HG03558 (cell line): ENCODE data around the gene STAU1.
"Not testable (repeated sequence)": the region's sequence is repeated elsewhere in the genome, so short reads cannot be mapped to it uniquely, and the experiment has no call there.

Experiments used
- ATAC-seq: cut with Tn5 transposase; IDR thresholded peaks from one replicate; pipeline ENCODE4 v1.9.1; 2021; ENCODE audit warnings: moderate number of reproducible peaks; ENCODE audit not compliant: unreplicated experiment; ENCODE audit errors: extremely low read depth

The STAU1 gene, protein sequence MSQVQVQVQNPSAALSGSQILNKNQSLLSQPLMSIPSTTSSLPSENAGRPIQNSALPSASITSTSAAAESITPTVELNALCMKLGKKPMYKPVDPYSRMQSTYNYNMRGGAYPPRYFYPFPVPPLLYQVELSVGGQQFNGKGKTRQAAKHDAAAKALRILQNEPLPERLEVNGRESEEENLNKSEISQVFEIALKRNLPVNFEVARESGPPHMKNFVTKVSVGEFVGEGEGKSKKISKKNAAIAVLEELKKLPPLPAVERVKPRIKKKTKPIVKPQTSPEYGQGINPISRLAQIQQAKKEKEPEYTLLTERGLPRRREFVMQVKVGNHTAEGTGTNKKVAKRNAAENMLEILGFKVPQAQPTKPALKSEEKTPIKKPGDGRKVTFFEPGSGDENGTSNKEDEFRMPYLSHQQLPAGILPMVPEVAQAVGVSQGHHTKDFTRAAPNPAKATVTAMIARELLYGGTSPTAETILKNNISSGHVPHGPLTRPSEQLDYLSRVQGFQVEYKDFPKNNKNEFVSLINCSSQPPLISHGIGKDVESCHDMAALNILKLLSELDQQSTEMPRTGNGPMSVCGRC

DNA sequence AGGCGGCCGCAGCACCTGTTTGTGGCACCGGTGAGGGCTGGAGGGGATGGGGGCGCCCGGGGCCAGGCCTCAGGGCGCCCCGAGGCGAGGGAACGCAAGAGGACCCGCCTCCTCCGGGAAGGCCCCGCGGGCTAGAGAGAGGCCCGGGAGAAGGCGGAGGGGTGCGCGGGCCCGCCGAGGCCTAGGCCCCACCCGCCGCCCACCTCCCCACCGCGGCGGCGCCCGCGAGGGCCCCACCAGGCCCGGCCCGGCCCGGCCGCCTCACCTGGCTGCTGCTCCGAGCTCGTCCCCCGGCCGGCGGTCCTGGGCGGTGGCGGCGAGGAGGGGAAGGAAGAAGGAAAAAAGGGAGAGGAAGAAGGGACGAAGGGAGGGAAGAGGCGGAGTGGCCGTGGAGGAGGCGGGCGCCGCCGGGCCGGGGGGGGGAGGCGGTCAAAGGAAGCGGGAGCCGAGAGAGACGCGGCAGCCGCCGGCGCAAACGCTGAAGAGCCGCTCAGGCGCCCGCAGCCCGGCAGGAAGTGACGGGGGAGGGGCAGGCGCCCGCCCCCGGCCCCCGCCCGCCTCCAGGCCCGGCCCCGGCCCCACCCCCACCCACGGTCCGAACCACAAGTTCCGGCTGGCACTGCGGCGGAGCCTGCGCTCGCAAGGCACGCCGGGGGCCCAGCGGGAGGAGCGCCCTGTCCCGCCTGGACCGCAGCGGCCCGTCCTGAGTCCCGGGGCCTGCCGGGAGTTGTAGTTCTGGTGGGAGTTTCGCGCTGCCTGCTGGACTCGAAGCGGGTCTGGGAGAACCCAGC is at the start of gene STAU1:
STAU1 (minus strand) TSS at position 484 of the 791 bp plus-strand sequence. CDS start 22,133 bp downstream, outside the sequence.
- peak; percentile 53 for ATAC-seq

DNA sequence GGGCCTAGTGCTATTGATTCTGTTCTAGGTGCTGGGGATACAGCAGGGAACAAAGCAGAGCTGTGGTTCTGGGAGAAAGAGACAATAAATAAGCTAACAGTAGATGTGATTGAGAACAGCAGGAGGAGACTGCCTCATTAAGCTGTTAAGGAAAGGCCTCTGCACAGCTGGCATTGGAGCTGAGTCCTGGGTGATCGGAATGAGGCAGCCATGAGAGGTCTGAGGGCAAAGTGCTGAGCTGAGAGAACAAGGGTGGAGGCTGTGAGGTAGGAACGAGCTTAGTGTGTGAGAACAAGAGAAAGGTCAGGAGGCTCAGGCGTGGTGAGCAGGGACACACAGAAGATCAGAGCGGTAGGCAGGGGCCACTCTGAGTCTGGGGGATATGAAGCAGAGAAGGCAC is 49.4 kb upstream of the STAU1 start:
- no peak for ATAC-seq

DNA sequence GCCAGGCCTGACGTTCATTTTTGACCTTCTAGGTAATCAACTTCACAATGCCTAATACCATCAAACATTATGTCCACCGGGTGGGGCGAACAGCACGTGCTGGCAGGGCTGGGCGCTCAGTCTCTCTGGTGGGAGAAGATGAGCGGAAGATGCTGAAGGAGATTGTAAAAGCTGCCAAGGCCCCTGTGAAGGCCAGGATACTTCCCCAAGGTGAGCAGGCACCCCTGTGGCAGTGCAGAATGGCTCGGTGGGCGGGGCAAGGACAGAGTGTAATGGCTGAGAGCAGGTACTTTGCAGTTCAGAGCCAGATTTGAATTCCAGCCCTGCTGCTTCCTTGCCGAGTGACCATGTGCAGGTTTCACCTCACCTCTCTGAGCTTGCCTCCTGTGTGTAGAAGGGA is 48.2 kb upstream of the STAU1 start:
- ATAC-seq: no peak

DNA sequence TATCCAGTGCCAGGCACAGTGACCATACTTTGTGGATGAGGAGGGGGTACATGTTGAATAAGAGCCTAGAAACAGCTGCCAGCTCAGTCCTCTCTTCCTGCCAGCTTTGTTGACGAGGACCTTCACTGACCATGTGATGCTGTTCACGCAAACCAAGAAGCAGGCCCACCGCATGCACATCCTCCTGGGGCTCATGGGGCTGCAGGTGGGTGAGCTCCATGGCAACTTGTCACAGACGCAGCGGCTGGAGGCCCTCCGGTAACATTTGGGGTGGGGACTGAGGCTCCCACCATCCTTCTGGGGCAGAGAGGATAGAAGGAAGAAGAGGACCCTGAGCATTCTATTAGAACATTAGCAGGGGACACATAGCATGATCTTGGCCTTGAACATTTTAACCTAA is 46.7 kb upstream of the STAU1 start:
- no peak for ATAC-seq

DNA sequence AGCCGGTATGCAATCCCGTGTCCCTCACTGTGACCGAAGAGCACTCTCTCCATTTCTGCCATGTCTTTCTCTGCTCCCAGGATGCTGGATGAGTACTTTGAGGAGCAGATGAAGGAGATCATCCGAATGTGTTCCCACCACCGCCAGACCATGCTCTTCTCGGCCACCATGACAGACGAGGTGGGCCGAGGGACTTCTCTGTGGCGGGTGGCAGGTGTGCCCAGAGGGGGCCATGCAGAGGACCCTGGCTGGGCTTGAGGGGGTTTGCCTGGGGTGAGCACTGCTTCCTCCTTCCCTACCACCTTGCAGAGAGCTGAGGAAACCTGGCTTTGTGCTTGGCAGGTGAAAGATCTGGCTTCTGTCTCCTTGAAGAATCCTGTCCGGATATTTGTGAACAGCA is 45.1 kb upstream of the STAU1 start:
- ATAC-seq: no peak

DNA sequence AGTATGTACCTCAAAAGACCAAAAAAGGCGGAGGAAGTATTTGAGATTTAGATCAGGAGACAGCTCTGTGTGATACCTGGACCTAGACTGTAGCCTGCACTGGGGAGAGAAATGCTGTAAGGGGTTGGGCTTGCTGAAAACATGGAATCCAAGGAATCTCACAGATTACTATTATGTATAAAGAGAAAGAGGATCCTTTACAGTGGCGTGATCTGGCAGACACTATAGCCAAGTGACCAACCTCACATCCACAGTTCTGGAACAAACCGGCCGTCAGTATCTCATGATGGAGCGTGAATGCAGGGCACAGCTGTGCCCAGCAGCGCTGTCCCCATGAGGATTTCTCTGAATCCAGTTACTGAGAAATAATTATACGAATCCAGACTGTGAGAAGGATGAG is 43.3 kb upstream of the STAU1 start:
- ATAC-seq: no peak

DNA sequence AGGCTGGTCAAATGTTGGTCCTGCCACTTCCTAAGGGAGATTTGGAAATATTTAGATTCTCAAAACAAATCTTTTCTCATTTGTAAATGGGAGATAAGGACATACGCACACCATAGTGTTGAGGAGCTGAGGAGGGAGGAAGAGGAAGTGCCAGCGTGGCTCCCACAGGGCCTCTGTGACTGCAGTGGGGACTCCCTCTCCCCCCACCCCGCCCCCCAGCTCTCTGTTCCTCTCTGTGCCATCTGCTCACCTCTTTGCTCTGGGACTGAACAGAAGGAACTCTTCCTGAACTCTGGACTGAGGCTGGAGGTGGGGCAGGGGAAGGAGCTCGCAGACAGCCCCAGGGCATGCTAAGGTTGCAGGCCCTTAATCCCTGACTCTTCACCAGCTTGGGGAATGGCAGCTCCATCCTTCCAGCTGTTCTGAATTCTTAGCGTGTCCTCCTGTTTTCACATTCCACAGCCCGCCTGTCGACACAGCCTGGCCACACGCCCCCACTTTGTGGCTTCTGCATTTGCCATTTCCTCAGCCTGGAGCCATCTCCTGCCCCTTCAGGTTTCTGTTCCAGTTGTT is 42.5 kb upstream of the STAU1 start:
- no peak for ATAC-seq

DNA sequence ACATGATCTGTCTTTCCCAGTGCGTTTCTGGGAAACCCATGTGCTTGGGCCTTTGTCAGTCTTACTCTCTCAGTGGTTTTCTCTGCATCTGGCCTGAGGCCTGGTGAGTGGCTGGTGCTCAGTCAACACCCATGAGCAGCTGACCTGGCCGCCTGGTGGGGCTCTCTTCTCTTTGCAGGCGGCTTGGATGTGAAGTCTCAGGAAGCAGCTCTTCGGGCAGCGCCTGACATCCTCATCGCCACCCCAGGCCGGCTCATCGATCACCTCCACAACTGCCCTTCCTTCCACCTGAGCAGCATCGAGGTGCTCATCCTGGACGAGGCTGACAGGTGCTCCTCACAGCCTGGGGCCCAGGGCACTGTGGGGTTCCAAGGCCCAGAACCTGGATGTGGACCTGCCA is 41.9 kb upstream of the STAU1 start:
- no peak for ATAC-seq

DNA sequence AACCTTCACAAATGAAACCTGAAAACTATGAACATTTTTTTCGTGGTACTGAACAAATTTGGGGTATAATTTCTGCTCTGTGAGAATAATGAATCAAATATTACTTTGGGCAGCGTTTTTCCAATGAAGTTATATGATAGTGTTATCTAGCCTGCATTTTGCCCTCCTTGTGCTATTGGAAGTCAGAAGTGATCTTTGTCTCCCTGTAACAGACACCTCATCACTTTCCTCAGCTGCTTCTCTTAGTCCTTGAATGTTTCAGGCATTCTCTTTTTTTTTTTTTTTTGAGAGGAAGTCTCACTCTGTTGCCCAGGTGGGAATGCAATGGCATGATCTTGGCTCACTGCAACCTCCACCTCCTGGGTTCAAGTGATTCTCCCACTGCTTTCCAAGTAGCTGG is 41.2 kb upstream of the STAU1 start:
- no peak for ATAC-seq

DNA sequence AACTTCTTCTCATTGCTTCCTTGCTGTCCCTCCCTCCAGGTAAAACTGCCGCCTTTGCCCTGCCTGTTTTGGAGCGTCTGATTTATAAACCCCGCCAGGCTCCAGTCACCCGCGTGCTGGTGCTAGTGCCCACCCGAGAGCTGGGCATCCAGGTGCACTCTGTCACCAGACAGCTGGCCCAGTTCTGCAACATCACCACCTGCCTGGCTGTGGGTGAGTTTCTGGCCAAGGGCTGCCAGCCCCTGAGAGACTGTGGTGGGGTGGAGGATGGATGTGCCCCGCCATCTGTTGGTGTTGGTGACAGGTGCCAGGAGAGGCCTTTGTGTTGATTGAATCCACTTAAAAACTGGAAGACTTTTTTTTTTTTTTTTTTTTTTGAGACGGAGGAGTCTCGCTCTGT is 40.5 kb upstream of the STAU1 start:
- ATAC-seq: no peak

DNA sequence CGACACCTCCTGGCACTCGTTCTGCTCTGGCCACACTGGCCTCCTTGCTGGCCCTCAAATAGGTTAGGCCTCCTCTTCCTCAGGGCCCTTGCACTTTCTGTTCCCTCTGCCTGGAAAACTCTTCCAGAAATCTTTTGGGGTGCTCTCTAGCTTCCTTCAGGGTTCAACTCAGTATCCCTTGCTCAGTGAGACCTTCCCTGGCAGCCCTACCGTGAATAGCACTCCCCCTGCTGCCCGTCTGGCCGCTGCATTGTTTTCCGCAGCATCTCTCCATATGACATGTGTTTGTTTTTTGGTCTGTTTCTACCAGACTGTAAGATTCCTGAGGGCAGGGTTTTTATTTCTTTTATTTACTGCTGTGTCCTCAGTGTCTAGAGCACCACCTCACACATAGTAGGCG is 37.8 kb upstream of the STAU1 start:
- no peak for ATAC-seq

DNA sequence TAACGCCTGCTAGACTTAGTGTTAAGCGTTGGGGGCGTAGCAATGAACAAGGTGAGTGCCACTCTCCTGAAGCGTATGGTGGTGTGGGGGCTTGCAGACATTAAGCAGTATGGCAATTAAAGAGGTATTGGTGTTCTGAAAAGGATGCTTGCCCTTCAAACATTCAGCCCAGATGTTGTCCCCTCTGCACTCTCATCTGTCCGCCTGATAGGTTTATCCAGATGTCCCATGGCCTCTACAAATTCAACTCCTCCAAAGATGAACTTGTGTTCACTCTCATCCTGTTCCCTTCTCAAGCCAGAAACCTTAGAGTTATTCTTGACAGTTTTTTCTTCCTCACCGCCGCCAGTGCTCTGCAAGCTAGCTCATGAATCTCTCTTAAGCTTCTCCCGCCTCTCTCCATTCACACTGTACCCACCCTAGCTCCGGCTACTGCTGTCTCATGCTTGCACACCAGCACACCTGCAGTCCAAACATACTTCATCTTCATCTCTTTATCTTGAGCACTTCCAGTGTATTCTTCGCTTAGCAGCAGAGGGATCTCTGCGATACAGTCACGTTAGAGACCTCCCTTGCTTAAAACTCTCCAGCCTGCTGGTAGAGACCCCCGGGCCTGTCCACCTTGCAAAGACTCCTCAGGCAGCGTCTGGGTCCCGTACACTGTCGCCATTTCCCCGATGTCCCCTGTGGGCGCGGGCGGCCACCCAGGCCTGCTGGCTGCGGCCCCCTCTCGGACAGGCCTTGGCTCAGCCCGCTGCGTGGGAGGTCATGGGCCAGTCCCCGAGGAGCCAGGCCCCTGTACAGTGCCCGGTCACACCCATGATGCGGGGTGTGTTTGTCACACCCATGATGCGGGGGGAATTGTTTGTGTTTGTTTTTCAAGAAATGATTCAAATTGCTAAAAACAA is 32.0 kb upstream of the STAU1 start:
- ATAC-seq: no peak

DNA sequence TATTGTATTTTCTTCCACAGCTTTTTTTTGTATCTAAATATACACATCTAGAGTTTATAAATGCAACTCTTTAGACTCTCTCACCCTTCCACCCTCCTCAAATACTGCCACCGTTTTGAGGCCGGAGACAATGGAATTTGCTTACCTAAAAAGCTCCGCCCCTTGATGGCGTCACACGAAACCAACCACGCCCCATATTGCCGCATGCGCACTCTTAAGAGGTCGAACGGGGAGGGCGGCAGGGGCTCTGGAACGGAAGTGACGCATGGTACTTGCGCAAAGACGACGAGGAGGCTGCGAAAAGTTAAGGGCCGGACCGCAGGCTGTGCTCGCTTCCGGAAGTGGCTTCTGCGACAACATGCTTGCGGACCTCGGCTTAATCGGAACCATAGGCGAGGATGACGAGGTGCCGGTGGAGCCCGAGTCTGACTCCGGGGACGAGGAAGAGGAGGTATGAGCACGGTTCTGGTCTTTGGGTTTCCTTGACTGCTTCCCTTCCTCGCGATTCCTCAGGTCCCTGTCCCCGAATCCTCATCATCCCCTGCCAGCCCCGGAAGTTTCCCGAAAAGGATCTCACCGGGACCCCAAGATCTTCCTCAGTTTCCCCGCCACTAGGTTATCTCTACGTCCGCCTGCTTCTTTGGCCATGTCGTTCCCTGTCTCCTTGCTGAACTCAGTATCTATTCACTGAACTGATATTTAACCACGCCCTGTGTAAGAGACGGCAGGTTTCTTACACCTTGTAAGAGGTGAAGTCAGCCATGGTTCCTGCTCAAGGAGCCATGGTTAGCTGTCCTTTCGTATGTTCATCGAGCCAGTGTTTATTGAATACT is 31.2 kb upstream of the STAU1 start, which contains the start of gene DDX27:
DDX27 (plus strand) TSS at position 326 of the 833 bp plus-strand sequence; CDS start at position 359, 33 bp downstream.
- peak; percentile 46 for ATAC-seq

DNA sequence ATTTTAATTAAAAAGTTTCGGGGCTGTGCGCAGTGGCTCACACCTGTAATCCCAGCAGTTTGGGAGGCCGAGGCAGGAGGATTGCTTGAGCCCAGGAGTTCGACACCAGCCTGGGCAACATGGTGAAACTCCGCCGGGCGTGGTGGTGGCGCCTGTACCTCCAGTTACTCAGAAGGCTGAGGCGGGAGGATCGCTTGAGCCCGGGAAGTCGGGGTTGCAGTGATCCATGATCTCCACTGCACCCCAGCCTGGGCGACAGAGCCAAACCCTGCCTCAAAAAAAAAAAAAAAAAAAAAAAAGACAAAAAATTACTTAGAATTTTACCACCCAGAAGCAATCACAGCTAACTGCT is 30.6 kb upstream of the STAU1 start:
- not testable (repeated sequence) for ATAC-seq

DNA sequence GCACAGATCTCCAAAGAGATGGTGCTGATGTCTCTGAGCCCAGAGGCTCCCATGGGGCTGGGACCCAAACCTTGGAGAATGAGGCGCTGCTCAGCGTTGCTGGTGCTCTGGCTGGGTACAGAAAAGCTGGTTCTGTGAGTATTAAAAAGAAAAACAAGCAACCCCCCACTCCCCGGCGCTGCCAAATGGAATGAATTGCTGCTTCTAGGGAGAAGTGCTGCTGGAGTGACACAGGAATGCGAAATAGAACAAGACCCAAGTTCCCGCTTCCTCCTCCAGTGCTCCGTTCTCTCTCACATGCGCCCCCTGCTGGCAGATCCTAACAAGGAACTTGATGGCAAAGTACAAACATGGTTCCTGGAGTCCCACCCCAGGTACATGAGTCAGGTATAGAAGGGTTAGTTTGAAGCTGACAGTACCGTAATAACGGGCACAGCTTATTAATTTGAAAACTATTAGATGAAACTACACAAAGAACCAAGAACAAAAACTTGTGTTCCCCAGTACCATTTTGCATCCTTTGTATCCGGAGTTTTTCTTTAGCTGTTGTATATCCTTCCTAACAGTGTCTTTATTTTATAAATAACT is 29.0 kb upstream of the STAU1 start:
- ATAC-seq: no peak

DNA sequence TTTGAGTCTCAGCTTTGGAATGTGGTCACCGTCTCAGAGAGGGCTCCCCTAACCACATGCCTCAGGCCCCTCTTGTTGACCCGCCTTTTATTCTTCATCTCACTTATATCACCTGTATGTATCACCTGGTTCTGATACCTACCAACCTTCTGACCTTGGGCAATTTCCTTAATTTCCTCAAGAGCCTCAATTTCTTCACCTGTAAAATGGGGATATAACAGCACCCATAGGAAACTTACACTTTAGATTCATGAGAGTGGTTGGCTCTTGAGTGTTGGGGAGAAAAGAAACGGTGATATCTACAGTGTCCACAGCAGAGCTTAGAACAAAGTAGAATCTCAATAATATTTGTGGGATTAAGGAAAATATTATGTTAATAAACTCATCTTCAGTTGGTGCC is 27.1 kb upstream of the STAU1 start:
- ATAC-seq: no peak

DNA sequence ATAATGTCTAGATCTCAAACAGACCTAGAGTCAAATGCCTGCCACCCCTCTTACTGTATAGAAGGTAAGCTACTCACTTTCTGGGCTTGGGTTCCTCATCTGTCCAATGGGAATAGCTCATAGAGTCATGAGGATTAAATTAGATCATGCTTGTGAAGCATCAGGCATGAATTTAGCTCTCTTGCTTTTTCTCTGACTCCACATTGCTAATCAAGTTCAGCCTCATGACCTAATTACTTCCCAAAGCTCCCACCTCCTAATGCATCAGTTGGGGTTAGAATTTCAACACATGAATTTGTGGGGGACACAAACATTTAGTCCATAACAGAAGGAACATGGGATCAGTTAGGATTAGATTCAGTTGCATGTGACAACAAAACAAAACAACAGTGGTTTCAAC is 26.4 kb upstream of the STAU1 start:
- ATAC-seq: no peak

DNA sequence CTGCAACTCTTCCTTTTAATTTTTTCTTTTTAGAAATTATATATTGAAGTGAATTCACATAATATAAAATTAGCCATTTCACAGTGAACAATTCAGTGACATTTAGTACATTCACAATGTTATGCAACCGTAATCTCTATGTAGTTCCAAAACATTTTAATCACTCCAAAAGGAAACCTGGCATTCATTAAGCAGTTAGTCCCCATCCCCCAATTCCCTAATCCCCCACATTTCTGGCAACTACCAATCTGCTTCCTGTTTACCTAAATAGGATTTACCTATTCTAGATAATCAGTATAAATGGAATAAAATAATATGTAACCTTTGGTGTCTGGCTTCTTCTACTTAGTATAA is 22.6 kb upstream of the STAU1 start:
- ATAC-seq: no peak
